WERI-Rb-1 (cell line): Measurements from ENCODE around the gene ARAF.

Experiments used
- DNase-seq: peaks from one replicate; pipeline ENCODE4 v3.0.0-alpha.2; 2020
- H3K27ac ChIP-seq: fragments of 250-450 bp; sonication (Bioruptor Pico); 2 replicates; pipeline ENCODE4 v1.5.1; 2020; ENCODE audit warnings: mild to moderate bottlenecking, moderate library complexity
- H3K27me3 ChIP-seq: fragments of 250-450 bp; sonication (Bioruptor Pico); 2 replicates; pipeline ENCODE4 v1.5.1; 2021; ENCODE audit warnings: mild to moderate bottlenecking, low read depth, moderate library complexity; ENCODE audit not compliant: insufficient read depth, severe bottlenecking
- H3K36me3 ChIP-seq: fragments of 250-450 bp; sonication (Bioruptor Pico); 2 replicates; pipeline ENCODE4 v1.5.1; 2020; ENCODE audit warnings: mild to moderate bottlenecking, moderate library complexity
- H3K4me3 ChIP-seq: 2 replicates; pipeline ENCODE4 v1.5.1; 2011; ENCODE audit warnings: low read depth, mild to moderate bottlenecking, control low read depth, low read length
- H3K9me3 ChIP-seq: fragments of 250-450 bp; sonication (Bioruptor Pico); 2 replicates; pipeline ENCODE4 v1.5.1; 2021; ENCODE audit warnings: mild to moderate bottlenecking, moderate library complexity; ENCODE audit not compliant: severe bottlenecking
- TF ChIP-seq, protein P1 (sequence below): IDR thresholded peaks from 2 replicates; pipeline ENCODE4 v1.5.1; 2011; ENCODE audit warnings: low read depth, mild to moderate bottlenecking, control low read depth, inconsistent platforms, low read length

ARAF gene

DNA sequence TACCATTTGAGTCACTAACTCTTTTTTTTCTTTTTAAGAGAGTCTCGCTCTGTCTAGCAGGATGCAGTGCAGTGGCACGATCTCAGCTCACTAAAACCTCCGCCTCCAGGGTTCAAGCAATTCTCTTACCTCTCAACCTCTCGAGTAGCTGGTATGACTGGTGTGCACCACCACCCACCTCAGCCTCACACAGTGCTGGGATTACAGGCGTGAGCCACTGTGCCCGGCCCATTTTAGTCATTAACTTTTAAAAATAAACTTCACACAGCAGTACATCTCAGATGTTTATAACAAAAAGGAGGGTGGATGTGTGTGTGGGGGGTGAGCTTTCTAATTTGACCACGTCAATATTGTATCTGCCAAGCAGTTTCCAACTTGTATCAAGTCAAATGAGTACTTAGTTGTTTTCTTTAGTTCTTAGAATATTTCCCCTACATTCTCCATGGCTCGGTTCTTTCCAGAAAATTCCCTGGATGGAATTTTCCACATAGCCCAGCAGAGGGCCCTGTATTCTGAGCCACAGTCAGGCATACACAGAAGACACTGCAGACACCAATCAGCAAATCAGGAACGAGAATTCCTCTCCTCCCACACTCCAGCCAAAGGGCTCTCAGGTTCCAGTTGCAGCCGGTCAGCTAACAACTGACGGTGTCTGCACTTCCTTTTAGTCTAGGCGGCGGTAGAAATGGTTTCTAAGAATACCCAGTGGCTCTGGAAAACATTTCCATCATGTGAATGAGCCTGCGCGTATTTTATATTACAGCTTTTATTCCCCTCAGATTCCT is 20.1 kb upstream of the ARAF start:
- no peak overlapping the region for H3K4me3 ChIP-seq
- H3K9me3 ChIP-seq, result no peaks in the 10 kb centered on the region
- peak; percentile 73 for DNase-seq
- H3K27me3 ChIP-seq, result peaks cover 4% of the 10 kb centered on the region
- H3K27ac ChIP-seq, result peak overlapping the region; percentile 34
- TF ChIP-seq, protein P1, sequence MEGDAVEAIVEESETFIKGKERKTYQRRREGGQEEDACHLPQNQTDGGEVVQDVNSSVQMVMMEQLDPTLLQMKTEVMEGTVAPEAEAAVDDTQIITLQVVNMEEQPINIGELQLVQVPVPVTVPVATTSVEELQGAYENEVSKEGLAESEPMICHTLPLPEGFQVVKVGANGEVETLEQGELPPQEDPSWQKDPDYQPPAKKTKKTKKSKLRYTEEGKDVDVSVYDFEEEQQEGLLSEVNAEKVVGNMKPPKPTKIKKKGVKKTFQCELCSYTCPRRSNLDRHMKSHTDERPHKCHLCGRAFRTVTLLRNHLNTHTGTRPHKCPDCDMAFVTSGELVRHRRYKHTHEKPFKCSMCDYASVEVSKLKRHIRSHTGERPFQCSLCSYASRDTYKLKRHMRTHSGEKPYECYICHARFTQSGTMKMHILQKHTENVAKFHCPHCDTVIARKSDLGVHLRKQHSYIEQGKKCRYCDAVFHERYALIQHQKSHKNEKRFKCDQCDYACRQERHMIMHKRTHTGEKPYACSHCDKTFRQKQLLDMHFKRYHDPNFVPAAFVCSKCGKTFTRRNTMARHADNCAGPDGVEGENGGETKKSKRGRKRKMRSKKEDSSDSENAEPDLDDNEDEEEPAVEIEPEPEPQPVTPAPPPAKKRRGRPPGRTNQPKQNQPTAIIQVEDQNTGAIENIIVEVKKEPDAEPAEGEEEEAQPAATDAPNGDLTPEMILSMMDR, result peak; percentile 37; the same call in 1 of the 2 replicates
- no peaks in the 10 kb centered on the region for H3K36me3 ChIP-seq

DNA sequence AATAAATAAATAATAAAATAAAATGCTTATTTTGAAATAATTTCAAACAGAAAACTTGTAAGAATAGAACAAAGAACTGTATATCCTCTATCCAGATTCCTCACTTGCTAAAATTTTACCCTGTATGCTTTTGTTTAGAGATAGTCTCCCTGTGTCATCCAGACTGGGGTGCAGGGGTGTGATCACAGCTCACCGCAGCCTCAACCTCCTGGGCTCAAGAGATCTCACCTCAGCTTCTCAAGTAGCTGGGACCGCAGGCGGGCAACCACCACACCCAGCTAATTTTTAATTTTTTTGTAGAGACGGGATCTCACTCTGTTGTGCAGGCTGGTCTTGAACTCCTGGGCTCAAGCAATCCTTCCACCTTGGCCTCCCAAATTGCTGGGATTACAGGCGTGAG is 17.5 kb upstream of the ARAF start:
- TF ChIP-seq, protein P1, result no peak
- Histone ChIP-seq H3K27me3 (peaks cover 4% of the 10 kb centered on the region), H3K36me3 (no peaks in the 10 kb centered on the region), H3K9me3 (no peaks in the 10 kb centered on the region), H3K27ac (no peak overlapping the region), H3K4me3 (no peak overlapping the region)
- DNase-seq, result no peak

DNA sequence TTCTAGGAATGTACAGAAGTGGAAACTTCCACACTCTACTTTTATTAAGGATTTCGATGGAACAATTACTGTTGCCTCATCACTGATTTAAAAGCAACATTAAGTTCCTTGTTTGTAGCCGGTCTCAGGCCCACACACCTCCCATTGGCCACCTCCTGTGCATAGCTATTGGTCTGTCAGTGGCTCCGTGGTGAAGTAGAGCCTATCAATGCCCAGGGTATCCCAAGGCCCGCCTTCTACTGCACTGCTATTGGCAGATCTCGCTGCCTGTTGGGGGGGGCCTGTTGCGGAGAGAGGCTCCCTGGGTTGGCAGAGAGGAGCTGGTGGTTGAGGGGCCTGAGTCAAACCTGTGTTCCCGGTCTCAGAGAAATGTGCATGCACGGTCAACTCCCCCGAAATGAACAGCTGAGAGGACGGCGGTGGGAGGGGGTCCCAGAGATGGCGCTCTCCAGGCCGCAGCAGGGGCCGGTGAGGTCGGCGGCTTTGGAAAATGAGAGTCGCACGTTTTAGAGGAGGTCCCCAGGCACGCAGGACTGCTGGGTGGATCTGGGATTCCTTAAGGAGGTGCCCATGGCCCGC is 4.9 kb upstream of the ARAF start:
- DNase-seq, result no peak
- Histone ChIP-seq H3K36me3 (no peaks in the 10 kb centered on the region), H3K27ac (no peak overlapping the region), H3K9me3 (no peaks in the 10 kb centered on the region), H3K4me3 (no peak overlapping the region), H3K27me3 (peaks cover 10% of the 10 kb centered on the region)
- TF ChIP-seq, protein P1, result no peak

DNA sequence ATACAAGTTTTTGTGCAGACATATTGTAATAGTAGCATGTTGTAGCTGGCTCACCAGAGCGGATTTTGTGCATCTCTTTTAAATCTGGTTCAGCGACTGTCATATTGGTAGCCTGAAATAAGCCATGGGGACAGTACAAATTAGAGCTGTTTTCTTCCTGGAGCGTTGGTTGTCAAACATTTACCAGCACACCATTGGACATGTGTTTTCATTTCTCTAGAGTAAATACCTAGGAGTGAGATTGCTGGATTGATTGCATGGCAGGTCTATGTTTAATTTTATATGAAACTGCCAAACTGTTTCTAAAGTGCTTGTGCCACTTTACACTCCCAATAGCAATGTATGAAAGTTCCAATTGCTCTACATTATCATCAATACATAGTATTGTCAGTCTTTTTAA is 2.6 kb upstream of the ARAF start:
- Histone ChIP-seq H3K4me3 (no peak overlapping the region), H3K27ac (no peak overlapping the region), H3K9me3 (no peaks in the 10 kb centered on the region), H3K36me3 (no peaks in the 10 kb centered on the region; the same call in 1 of the 2 replicates), H3K27me3 (peaks cover 18% of the 10 kb centered on the region)
- DNase-seq, result no peak
- TF ChIP-seq, protein P1, result no peak

DNA sequence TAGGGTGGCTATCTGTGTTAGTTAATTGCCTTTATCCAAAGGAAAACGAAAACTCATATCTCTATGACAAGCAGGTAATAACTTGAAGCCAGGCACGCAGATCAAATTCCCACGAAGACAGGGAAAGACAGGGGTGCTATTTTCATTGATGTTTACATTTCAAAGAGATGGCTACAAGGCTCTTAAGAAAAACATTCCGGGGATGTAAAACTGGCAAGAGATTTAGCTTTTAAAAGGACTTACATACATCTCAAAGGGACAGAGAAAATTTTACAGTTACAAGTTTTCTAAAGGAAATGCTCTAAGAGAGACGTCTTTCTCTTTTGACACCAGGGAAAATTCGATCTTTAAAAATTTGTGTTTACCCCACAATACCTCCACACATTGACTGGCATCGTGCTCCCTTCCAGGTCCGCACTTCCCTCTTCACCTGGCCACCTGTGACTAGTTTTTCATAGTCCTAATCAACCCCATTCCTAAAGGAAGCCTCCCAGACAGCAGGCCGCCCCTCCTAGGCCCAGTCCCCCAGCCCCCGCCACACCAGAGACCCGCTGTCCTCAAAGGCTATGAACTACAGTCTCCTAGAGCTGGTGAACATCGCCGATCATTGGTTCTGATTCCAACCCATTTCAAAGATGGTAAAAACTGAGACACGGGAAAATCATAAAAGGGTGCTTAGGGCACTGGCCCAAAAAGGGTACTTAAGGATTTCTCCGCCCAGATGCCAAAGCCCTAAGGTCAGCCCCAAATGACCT is 649 bp upstream of the ARAF start:
- no peak for DNase-seq
- Histone ChIP-seq H3K9me3 (no peaks in the 10 kb centered on the region), H3K27me3 (peaks cover 17% of the 10 kb centered on the region), H3K27ac (no peak overlapping the region), H3K36me3 (no peaks in the 10 kb centered on the region; the same call in 1 of the 2 replicates), H3K4me3 (no peak overlapping the region)
- TF ChIP-seq, protein P1, result no peak
